Endothelial cell (in vitro differentiated cells): Measurements from ENCODE around the gene POLR1F. TPM values are rescaled to one million over a fixed set of nuclear protein-coding genes. Genes with fewer than 3 reads are reported as not detected.

ENCODE experiments used
- DNase-seq: peaks from one replicate; pipeline ENCODE4 v3.0.0; 2021; ENCODE audit warnings: low spot score
- H3K27ac Mint-ChIP-seq: one replicate; pipeline ENCODE4 v1.8.0; 2021; ENCODE audit warnings: mixed read lengths, inconsistent platforms; ENCODE audit not compliant: unreplicated experiment
- H3K27me3 Mint-ChIP-seq: one replicate; pipeline ENCODE4 v1.8.0; 2021; ENCODE audit warnings: mild to moderate bottlenecking, moderate library complexity, mixed read lengths, inconsistent platforms; ENCODE audit not compliant: unreplicated experiment
- H3K36me3 Mint-ChIP-seq: one replicate; pipeline ENCODE4 v1.8.0; 2021; ENCODE audit warnings: mild to moderate bottlenecking, low read depth, mixed read lengths, inconsistent platforms; ENCODE audit not compliant: unreplicated experiment
- H3K4me1 Mint-ChIP-seq: one replicate; pipeline ENCODE4 v1.8.0; 2021; ENCODE audit warnings: mild to moderate bottlenecking, mixed read lengths, inconsistent platforms; ENCODE audit not compliant: unreplicated experiment
- H3K4me3 Mint-ChIP-seq: one replicate; pipeline ENCODE4 v1.8.0; 2021; ENCODE audit warnings: mild to moderate bottlenecking, mixed read lengths, inconsistent platforms; ENCODE audit not compliant: unreplicated experiment
- H3K9me3 Mint-ChIP-seq: one replicate; pipeline ENCODE4 v1.8.0; 2021; ENCODE audit warnings: mixed read lengths, inconsistent platforms; ENCODE audit not compliant: unreplicated experiment
- total RNA-seq: library from RNA; stranded (reverse); fragmentation: NEBNext Ultra II Directional; extraction: Animal tissue kit (Norgen Biotek cat#: 25700); gene quantifications from one replicate; pipeline ENCODE4 v1.2.1, GENCODE V29; 2021; ENCODE audit not compliant: unreplicated experiment
- TF ChIP-seq, protein P1 (sequence below): fragments of 200-600 bp; sonication (generic); IDR thresholded peaks from one replicate; pipeline ENCODE4 v1.5.0; 2021; ENCODE audit warnings: antibody characterized with exemption; ENCODE audit not compliant: unreplicated experiment

POLR1F gene
- total RNA-seq, 1 donor from 2014 or later = 17.2 TPM

DNA sequence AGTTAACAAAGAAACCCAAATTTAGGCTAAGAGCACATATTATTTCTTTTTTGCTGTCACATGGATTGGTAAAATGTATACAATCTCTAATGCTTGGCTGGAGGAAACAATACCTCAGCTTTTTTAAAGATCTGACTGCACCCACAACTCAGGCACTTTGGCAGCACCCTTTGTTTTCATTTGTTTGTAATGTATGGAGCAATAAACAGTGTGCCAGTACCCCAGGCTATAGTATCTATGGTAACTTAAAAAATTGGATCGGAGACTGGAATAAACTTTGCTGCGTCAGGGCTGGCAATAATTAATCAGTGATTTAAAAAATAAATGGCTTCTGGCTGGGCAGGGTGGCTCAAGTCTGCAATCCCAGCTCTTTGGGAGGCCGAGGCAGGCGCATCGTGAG lies 27.2 kb downstream of the POLR1F start:
- H3K27ac Mint-ChIP-seq = no peak overlapping the region

DNA sequence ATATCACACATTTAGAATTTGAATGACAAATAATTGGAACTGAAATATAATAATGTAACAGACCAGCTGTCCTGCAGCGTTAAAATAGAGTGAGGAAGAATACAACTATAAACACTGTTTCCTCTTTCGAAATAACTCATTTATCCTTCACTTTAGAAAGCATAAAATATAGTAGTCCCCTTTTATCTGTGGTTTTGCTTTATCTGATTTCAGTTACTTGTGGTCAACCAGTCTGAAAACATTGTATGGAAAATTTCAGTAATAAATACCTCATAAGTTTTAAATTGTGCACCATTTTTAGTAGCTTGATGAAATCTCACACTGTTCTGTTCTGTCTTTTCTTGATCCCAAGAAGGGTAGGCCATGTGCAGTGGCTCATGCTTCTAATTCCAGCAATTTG lies 31.7 kb downstream of the POLR1F start:
- H3K4me1 Mint-ChIP-seq = no peaks in the 10 kb centered on the region
- no peak overlapping the region for H3K4me3 Mint-ChIP-seq
- DNase-seq = no peak
- H3K36me3 Mint-ChIP-seq = no peaks in the 10 kb centered on the region
- no peaks in the 10 kb centered on the region for H3K27me3 Mint-ChIP-seq
- no peaks in the 10 kb centered on the region for H3K9me3 Mint-ChIP-seq
- no peak overlapping the region for H3K27ac Mint-ChIP-seq
- TF ChIP-seq, protein P1, sequence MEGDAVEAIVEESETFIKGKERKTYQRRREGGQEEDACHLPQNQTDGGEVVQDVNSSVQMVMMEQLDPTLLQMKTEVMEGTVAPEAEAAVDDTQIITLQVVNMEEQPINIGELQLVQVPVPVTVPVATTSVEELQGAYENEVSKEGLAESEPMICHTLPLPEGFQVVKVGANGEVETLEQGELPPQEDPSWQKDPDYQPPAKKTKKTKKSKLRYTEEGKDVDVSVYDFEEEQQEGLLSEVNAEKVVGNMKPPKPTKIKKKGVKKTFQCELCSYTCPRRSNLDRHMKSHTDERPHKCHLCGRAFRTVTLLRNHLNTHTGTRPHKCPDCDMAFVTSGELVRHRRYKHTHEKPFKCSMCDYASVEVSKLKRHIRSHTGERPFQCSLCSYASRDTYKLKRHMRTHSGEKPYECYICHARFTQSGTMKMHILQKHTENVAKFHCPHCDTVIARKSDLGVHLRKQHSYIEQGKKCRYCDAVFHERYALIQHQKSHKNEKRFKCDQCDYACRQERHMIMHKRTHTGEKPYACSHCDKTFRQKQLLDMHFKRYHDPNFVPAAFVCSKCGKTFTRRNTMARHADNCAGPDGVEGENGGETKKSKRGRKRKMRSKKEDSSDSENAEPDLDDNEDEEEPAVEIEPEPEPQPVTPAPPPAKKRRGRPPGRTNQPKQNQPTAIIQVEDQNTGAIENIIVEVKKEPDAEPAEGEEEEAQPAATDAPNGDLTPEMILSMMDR = no peak

More for the DNA sequence above, 27.2 kb downstream of the POLR1F start:
- Mint-ChIP-seq H3K36me3 (no peaks in the 10 kb centered on the region), H3K27me3 (no peaks in the 10 kb centered on the region), H3K9me3 (no peaks in the 10 kb centered on the region), H3K4me1 (no peaks in the 10 kb centered on the region), H3K4me3 (no peak overlapping the region)
- TF ChIP-seq, protein P1 = no peak
- DNase-seq = no peak

DNA sequence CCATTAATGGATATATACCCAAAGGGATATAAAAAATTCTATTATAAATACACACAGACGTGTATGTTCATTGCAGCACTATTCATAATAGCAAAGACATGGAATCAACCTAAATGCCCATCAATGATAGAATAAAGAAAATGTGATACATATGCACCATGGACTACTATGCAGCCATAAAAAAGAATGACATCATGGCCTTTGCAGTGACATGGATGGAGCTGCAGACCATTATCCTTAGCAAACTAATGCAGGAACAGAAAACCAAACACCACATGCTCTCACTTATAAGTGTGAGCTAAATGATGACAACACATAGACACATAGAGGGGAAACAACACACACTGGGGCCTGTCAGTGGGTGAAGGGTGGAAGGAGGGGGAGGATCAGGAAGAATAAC lies 33.0 kb downstream of the POLR1F start:
- TF ChIP-seq, protein P1 = no peak
- H3K27ac Mint-ChIP-seq = no peak overlapping the region
- H3K27me3 Mint-ChIP-seq = no peaks in the 10 kb centered on the region
- H3K9me3 Mint-ChIP-seq = no peaks in the 10 kb centered on the region
- no peak overlapping the region for H3K4me3 Mint-ChIP-seq
- no peaks in the 10 kb centered on the region for H3K36me3 Mint-ChIP-seq
- no peaks in the 10 kb centered on the region for H3K4me1 Mint-ChIP-seq
- no peak for DNase-seq

DNA sequence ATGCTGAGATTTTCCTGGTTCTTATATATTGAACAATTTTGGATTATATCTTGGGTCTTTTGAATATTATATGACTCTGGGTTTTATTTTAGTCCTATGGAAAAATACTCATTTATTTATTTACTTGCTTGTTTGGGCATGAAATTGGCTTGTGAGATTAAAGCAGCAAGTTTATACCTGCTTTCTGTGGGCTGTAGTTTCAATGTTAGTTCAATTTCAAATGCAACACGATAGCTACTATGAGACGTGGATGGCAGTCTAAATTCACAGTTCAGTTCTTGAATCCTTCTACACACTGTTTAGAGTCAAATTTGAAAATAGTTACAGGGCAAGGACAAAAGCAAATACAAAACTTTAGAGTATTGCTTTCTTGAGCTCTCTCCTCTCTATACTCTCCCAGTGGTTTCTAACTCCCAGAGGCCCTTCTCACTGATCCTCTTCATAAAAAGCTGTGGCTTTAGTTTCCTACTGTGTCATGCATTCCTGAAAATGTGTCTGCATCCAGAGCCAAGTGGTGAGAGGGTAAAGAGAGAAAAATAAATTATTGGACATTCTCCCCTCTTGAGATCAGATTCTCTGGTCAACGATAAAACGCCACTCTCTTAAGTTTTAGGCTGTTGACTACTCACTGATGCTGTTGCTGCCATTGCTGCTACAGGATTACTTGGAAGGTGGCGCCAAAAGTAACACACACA lies 34.4 kb downstream of the POLR1F start:
- H3K27me3 Mint-ChIP-seq = no peaks in the 10 kb centered on the region
- no peaks in the 10 kb centered on the region for H3K9me3 Mint-ChIP-seq
- no peaks in the 10 kb centered on the region for H3K36me3 Mint-ChIP-seq
- H3K27ac Mint-ChIP-seq = no peak overlapping the region
- DNase-seq = no peak
- no peak overlapping the region for H3K4me3 Mint-ChIP-seq
- TF ChIP-seq, protein P1 = no peak
- H3K4me1 Mint-ChIP-seq = no peaks in the 10 kb centered on the region

DNA sequence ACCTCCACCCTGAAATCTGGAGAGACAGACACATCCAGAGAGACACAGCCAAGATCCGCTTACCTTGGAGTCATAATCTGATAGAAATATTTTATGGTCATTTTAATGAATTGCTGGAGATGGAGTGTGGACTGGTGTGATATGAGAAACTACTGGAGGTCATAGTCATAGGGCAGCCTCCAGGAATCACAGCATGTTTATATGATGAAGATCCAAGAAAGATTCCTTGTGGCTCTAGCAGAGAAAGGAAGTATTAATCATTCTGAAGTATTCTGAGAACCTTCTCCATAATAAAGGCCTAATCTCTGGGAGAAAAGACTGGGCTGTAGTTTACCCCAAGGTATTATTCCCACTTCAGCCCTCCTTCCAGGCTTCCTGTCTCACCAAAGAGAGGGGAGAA lies 38.0 kb downstream of the POLR1F start:
- DNase-seq = no peak
- Mint-ChIP-seq H3K27ac (no peak overlapping the region), H3K27me3 (no peaks in the 10 kb centered on the region), H3K4me3 (no peak overlapping the region), H3K36me3 (no peaks in the 10 kb centered on the region), H3K4me1 (peaks cover 4% of the 10 kb centered on the region), H3K9me3 (no peaks in the 10 kb centered on the region)
- TF ChIP-seq, protein P1 = no peak
